ENCODE results near the gene CRAT.

Gene CRAT

GRCh38 chr9:129064499-129064908 lies 46.1 kb downstream of the CRAT start:
- no peak for DNase-seq (ENCODE audit: low read depth in 2 of 2)

- no peak for DNase-seq (ENCODE audit: low read depth in 2 of 2)
Measured at GRCh38 chr9:129063061-129063460, 47.5 kb downstream of the CRAT start.

GRCh38 chr9:129060991-129061390 lies 49.6 kb downstream of the CRAT start:
- DNase-seq (ENCODE audit: low read depth in 2 of 2): no peak

- DNase-seq (ENCODE audit: low read depth in 2 of 2): no peak
Measured at GRCh38 chr9:129059796-129060785, 50.5 kb downstream of the CRAT start.

- DNase-seq (ENCODE audit: low read depth in 2 of 2): no peak
Measured at GRCh38 chr9:129058965-129059795, 51.4 kb downstream of the CRAT start.

GRCh38 chr9:129054163-129054851 lies 56.3 kb downstream of the CRAT start:
- DNase-seq (ENCODE audit: low read depth in 2 of 2): no peak

GRCh38 chr9:129053020-129053419 lies 57.6 kb downstream of the CRAT start:
- DNase-seq (ENCODE audit: low read depth in 2 of 2): no peak

GRCh38 chr9:129052592-129052991 lies 58.0 kb downstream of the CRAT start:
- no peak for DNase-seq (ENCODE audit: low read depth in 2 of 2)

All from stimulated activated CD4-positive, alpha-beta T cell treated with anti-CD3 and anti-CD28 coated beads, Interleukin-12 subunit alpha, Interleukin-12 subunit beta, amount 100 ng/mL, for 24 hours (primary cell).